Measurements from ENCODE around the gene HSPB9.
"Not testable (repeated sequence)": the region's sequence is repeated elsewhere in the genome, so short reads cannot be mapped to it uniquely, and the experiment has no call there.

HSPB9 gene

GRCh38 chr17:42130310-42130936 is 7.8 kb downstream of the HSPB9 start:
- ATAC-seq (replicated peaks; ENCODE audit: extremely low read depth, poor library complexity, severe bottlenecking): no peak
- H3K36me3 Mint-ChIP-seq (ENCODE audit: insufficient read depth): peaks cover 51% of the 10 kb centered on the region
- H3K4me3 Mint-ChIP-seq: no peak overlapping the region
- peaks cover 30% of the 10 kb centered on the region for H3K4me1 Mint-ChIP-seq
- H3K27ac Mint-ChIP-seq (ENCODE audit: low read depth): peak overlapping the region; percentile 68
- H3K27me3 Mint-ChIP-seq: no peaks in the 10 kb centered on the region
- no peak for DNase-seq (ENCODE audit: low spot score in 2 of 2)
- H3K9me3 Mint-ChIP-seq: no peaks in the 10 kb centered on the region

GRCh38 chr17:42131232-42131631 is 8.6 kb downstream of the HSPB9 start:
- DNase-seq (ENCODE audit: low spot score in 2 of 2) (no peak), ATAC-seq (replicated peaks; ENCODE audit: extremely low read depth, poor library complexity, severe bottlenecking) (no peak)
- no peak overlapping the region for H3K4me3 Mint-ChIP-seq
- H3K27ac Mint-ChIP-seq (ENCODE audit: low read depth): peak overlapping the region; percentile 68
- H3K9me3 Mint-ChIP-seq: no peaks in the 10 kb centered on the region
- peaks cover 47% of the 10 kb centered on the region for H3K36me3 Mint-ChIP-seq (ENCODE audit: insufficient read depth)
- peaks cover 38% of the 10 kb centered on the region for H3K4me1 Mint-ChIP-seq
- H3K27me3 Mint-ChIP-seq: no peaks in the 10 kb centered on the region

- DNase-seq (ENCODE audit: low spot score in 2 of 2) (no peak), ATAC-seq (replicated peaks; ENCODE audit: extremely low read depth, poor library complexity, severe bottlenecking) (no peak)
- Mint-ChIP-seq H3K9me3 (no peaks in the 10 kb centered on the region), H3K36me3 (ENCODE audit: insufficient read depth) (peaks cover 46% of the 10 kb centered on the region), H3K27me3 (no peaks in the 10 kb centered on the region), H3K4me3 (no peak overlapping the region), H3K4me1 (peaks cover 44% of the 10 kb centered on the region), H3K27ac (ENCODE audit: low read depth) (no peak overlapping the region)
Measured at GRCh38 chr17:42131981-42132432, 9.4 kb downstream of the HSPB9 start.

- ATAC-seq (replicated peaks; ENCODE audit: extremely low read depth, poor library complexity, severe bottlenecking) (peak; percentile 24), DNase-seq (ENCODE audit: low spot score in 2 of 2) (no peak)
- H3K9me3 Mint-ChIP-seq: no peaks in the 10 kb centered on the region
- peak overlapping the region; percentile 39 for H3K27ac Mint-ChIP-seq (ENCODE audit: low read depth)
- peaks cover 43% of the 10 kb centered on the region for H3K36me3 Mint-ChIP-seq (ENCODE audit: insufficient read depth)
- H3K4me1 Mint-ChIP-seq: peaks cover 47% of the 10 kb centered on the region
- no peaks in the 10 kb centered on the region for H3K27me3 Mint-ChIP-seq
- H3K4me3 Mint-ChIP-seq: no peak overlapping the region
Measured at GRCh38 chr17:42132941-42133340, 10.3 kb downstream of the HSPB9 start.

GRCh38 chr17:42133461-42134041 is 10.9 kb downstream of the HSPB9 start:
- no peak for DNase-seq (ENCODE audit: low spot score in 2 of 2)
- Mint-ChIP-seq H3K4me1 (peaks cover 53% of the 10 kb centered on the region), H3K27ac (ENCODE audit: low read depth) (no peak overlapping the region), H3K36me3 (ENCODE audit: insufficient read depth) (peaks cover 40% of the 10 kb centered on the region), H3K4me3 (no peak overlapping the region), H3K9me3 (no peaks in the 10 kb centered on the region), H3K27me3 (no peaks in the 10 kb centered on the region)
- peak; percentile 64 for ATAC-seq (replicated peaks; ENCODE audit: extremely low read depth, poor library complexity, severe bottlenecking)

GRCh38 chr17:42135151-42135550 is 12.5 kb downstream of the HSPB9 start:
- ATAC-seq (replicated peaks; ENCODE audit: extremely low read depth, poor library complexity, severe bottlenecking) (no peak), DNase-seq (ENCODE audit: low spot score in 2 of 2) (no peak)
- Mint-ChIP-seq H3K27me3 (no peaks in the 10 kb centered on the region), H3K4me3 (no peak overlapping the region), H3K27ac (ENCODE audit: low read depth) (no peak overlapping the region), H3K4me1 (peaks cover 60% of the 10 kb centered on the region), H3K9me3 (no peaks in the 10 kb centered on the region), H3K36me3 (ENCODE audit: insufficient read depth) (peaks cover 36% of the 10 kb centered on the region)

GRCh38 chr17:42135664-42136653 is 13.4 kb downstream of the HSPB9 start:
- Mint-ChIP-seq H3K27ac (ENCODE audit: low read depth) (peak overlapping the region; percentile 51), H3K27me3 (no peaks in the 10 kb centered on the region), H3K36me3 (ENCODE audit: insufficient read depth) (peaks cover 32% of the 10 kb centered on the region), H3K9me3 (no peaks in the 10 kb centered on the region), H3K4me1 (peaks cover 57% of the 10 kb centered on the region), H3K4me3 (no peak overlapping the region)
- ATAC-seq (replicated peaks; ENCODE audit: extremely low read depth, poor library complexity, severe bottlenecking) (no peak), DNase-seq (ENCODE audit: low spot score in 2 of 2) (no peak)

- ATAC-seq (replicated peaks; ENCODE audit: extremely low read depth, poor library complexity, severe bottlenecking): no peak
- Mint-ChIP-seq H3K4me1 (peaks cover 57% of the 10 kb centered on the region), H3K9me3 (no peaks in the 10 kb centered on the region), H3K36me3 (ENCODE audit: insufficient read depth) (peaks cover 30% of the 10 kb centered on the region), H3K27me3 (no peaks in the 10 kb centered on the region), H3K4me3 (no peak overlapping the region), H3K27ac (ENCODE audit: low read depth) (peak overlapping the region; percentile 51)
- DNase-seq (ENCODE audit: low spot score in 2 of 2): no peak
Measured at GRCh38 chr17:42136654-42137051, 14.0 kb downstream of the HSPB9 start.

- Mint-ChIP-seq H3K27me3 (no peaks in the 10 kb centered on the region), H3K4me1 (peaks cover 55% of the 10 kb centered on the region), H3K9me3 (no peaks in the 10 kb centered on the region), H3K27ac (ENCODE audit: low read depth) (no peak overlapping the region), H3K36me3 (ENCODE audit: insufficient read depth) (peaks cover 38% of the 10 kb centered on the region), H3K4me3 (no peak overlapping the region)
- no peak for DNase-seq (ENCODE audit: low spot score in 2 of 2)
- ATAC-seq (replicated peaks; ENCODE audit: extremely low read depth, poor library complexity, severe bottlenecking): no peak
Measured at GRCh38 chr17:42138749-42139492, 16.3 kb downstream of the HSPB9 start.

GRCh38 chr17:42140690-42141089 is 18.1 kb downstream of the HSPB9 start:
- Mint-ChIP-seq H3K36me3 (ENCODE audit: insufficient read depth) (peaks cover 44% of the 10 kb centered on the region), H3K4me1 (peaks cover 50% of the 10 kb centered on the region)
- H3K4me3 Mint-ChIP-seq: not testable (repeated sequence)

GRCh38 chr17:42141382-42141781 is 18.8 kb downstream of the HSPB9 start:
- no peaks in the 10 kb centered on the region for H3K27me3 Mint-ChIP-seq
- no peak for ATAC-seq (replicated peaks; ENCODE audit: extremely low read depth, poor library complexity, severe bottlenecking)
- no peak for DNase-seq (ENCODE audit: low spot score in 2 of 2)

More at GRCh38 chr17:42140690-42141089, 18.1 kb downstream of the HSPB9 start:
- not testable (repeated sequence) for ATAC-seq (replicated peaks; ENCODE audit: extremely low read depth, poor library complexity, severe bottlenecking); H3K9me3 Mint-ChIP-seq; DNase-seq (ENCODE audit: low spot score in 2 of 2); H3K27me3 Mint-ChIP-seq; H3K27ac Mint-ChIP-seq (ENCODE audit: low read depth)

GRCh38 chr17:42142371-42142896 is 19.8 kb downstream of the HSPB9 start:
- ATAC-seq (replicated peaks; ENCODE audit: extremely low read depth, poor library complexity, severe bottlenecking): no peak
- Mint-ChIP-seq H3K27ac (ENCODE audit: low read depth) (no peak overlapping the region), H3K9me3 (no peaks in the 10 kb centered on the region), H3K36me3 (ENCODE audit: insufficient read depth) (peaks cover 39% of the 10 kb centered on the region), H3K27me3 (no peaks in the 10 kb centered on the region), H3K4me1 (peaks cover 48% of the 10 kb centered on the region), H3K4me3 (no peak overlapping the region)
- DNase-seq (ENCODE audit: low spot score in 2 of 2): no peak

More at GRCh38 chr17:42141382-42141781, 18.8 kb downstream of the HSPB9 start:
- H3K4me1 Mint-ChIP-seq: peaks cover 44% of the 10 kb centered on the region
- no peak overlapping the region for H3K4me3 Mint-ChIP-seq
- H3K36me3 Mint-ChIP-seq (ENCODE audit: insufficient read depth): peaks cover 44% of the 10 kb centered on the region
- no peak overlapping the region for H3K27ac Mint-ChIP-seq (ENCODE audit: low read depth)
- no peaks in the 10 kb centered on the region for H3K9me3 Mint-ChIP-seq

Measured in central memory CD8-positive, alpha-beta T cell (primary cell).